ENCODE data around the gene ADAMTS19. TPM values are rescaled to one million over a fixed set of nuclear protein-coding genes. Genes with fewer than 3 reads are reported as not detected.

The ADAMTS19 gene
- total and polyA plus RNA-seq, 2 of the 8 experiments (the other 6 are each of a cell fraction or from before 2014, with no cell fraction given): 17.3 to 28.8 TPM

GRCh38 chr5:129508606-129509005 lies 48.5 kb downstream of the ADAMTS19 start:
- TF ChIP-seq MAX (IDR thresholded peaks at IDR 0.05) (no peak), POLR2A (IDR thresholded peaks at IDR 0.05; ENCODE audit: control extremely low read depth in 1 of 2, low read depth in 2 of 2, low read length in 2 of 2) (no peak)
- Histone ChIP-seq H3K4me3 (ENCODE audit: extremely low read depth in 1 of 4, insufficient read depth in 2 of 4, low read depth in 3 of 4, low read length in 4 of 4) (no peak overlapping the region), H3K36me3 (ENCODE audit: control insufficient read depth in 2 of 4, insufficient read depth in 4 of 4, low read length in 3 of 4) (peaks cover 0 to 7% (median 1%) of the 10 kb centered on the region in 4 experiments; a peak in 2 of 8 replicates), H3K14ac (ENCODE audit: insufficient read length) (no peak overlapping the region), H2AK5ac (ENCODE audit: low read depth, low read length) (no peak overlapping the region), H4K91ac (replicated peaks; ENCODE audit: insufficient read length, low read length) (no peak overlapping the region), H2BK15ac (ENCODE audit: low read length) (no peak overlapping the region), H3K23ac (ENCODE audit: insufficient read length) (no peak overlapping the region), H3K4me2 (ENCODE audit: insufficient read depth in 1 of 2, low read depth in 2 of 2, low read length in 2 of 2) (no peak overlapping the region), H3K9me3 (ENCODE audit: insufficient read depth in 2 of 2, low read depth in 1 of 2, low read length in 1 of 2) (no peaks in the 10 kb centered on the region), H3K4me1 (replicated peaks in 1 of 4; ENCODE audit: control insufficient read depth in 3 of 4, insufficient read depth in 4 of 4, low read length in 3 of 4) (no peaks in the 10 kb centered on the region), H4K8ac (ENCODE audit: extremely low read depth, insufficient read depth, low read length) (no peak overlapping the region), H2AFZ (ENCODE audit: low read length) (no peak overlapping the region), H4K20me1 (replicated peaks in 1 of 2; ENCODE audit: control insufficient read depth in 1 of 2, insufficient read depth in 2 of 2, low read length in 2 of 2) (no peaks in the 10 kb centered on the region), H3K18ac (ENCODE audit: extremely low read depth, low read length) (no peak overlapping the region), H3K79me2 (ENCODE audit: control insufficient read depth in 1 of 2, insufficient read depth in 2 of 2, low read length in 2 of 2) (peaks cover 0 to 6% of the 10 kb centered on the region in 2 experiments; a peak in 1 of 4 replicates), H4K5ac (ENCODE audit: insufficient read length, low read depth, low read length) (no peak overlapping the region), H3K23me2 (ENCODE audit: low read depth, low read length) (no peaks in the 10 kb centered on the region; the same call in 1 of the 2 replicates), H2BK5ac (ENCODE audit: low read depth, low read length) (no peak overlapping the region), H3K56ac (replicated peaks; ENCODE audit: insufficient read length, low read depth, low read length) (no peak overlapping the region), H2BK12ac (ENCODE audit: low read depth, low read length) (no peak overlapping the region), H3K27me3 (replicated peaks in 1 of 4; ENCODE audit: control insufficient read depth in 3 of 4, extremely low read depth in 1 of 4, insufficient read depth in 3 of 4, low read length in 3 of 4) (no peaks in the 10 kb centered on the region), H2BK120ac (replicated peaks; ENCODE audit: low read depth, low read length) (no peak overlapping the region), H3K4ac (replicated peaks; ENCODE audit: insufficient read length, low read depth, low read length) (no peak overlapping the region), H3K9ac (replicated peaks in 1 of 4; ENCODE audit: extremely low read depth in 1 of 4, low read depth in 3 of 4, low read length in 3 of 4) (no peak overlapping the region), H3K27ac (ENCODE audit: low read depth, low read length) (no peak overlapping the region), H2BK20ac (ENCODE audit: low read length) (no peak overlapping the region), H3K79me1 (ENCODE audit: low read depth, low read length) (no peaks in the 10 kb centered on the region)
- ChIA-PET CTCF (ENCODE audit: partially characterized antibody) (interaction anchor here (2.4 kb wide), 1 partner anchor 147 kb away, joined by 7 read pairs; no protein-coding TSS in a partner anchor), POLR2A (ENCODE audit: partially characterized antibody) (no interaction called here)
- DNase-seq (ENCODE audit: low read depth in 1 of 2, low spot score in 2 of 2): no peak
- FAIRE-seq: no peak
- 93% methylated on average over 2 of the region's 2 CpGs; no CpG with 5 or more reads in 1 of the 2 experiments for WGBS, 2 experiments (ENCODE audit: extremely low coverage in 1 of 2, insufficient coverage in 1 of 2, insufficient read length in 1 of 2, insufficient replicate concordance in 2 of 2, low coverage in 1 of 2, low lambda C conversion rate in 2 of 2, missing lambda C conversion rate in 1 of 2)
